C4-2B (cell line): ENCODE results near the gene MECP2.

ENCODE experiments used
- CTCF ChIP-seq: fragments of 450-650 bp; conservative IDR thresholded peaks from 2 replicates; pipeline ENCODE4 v1.5.1; 2017; ENCODE audit warnings: mild to moderate bottlenecking
- ZFX ChIP-seq: fragments of 450-650 bp; IDR thresholded peaks from 2 replicates; pipeline ENCODE4 v1.6.1; 2017

DNA sequence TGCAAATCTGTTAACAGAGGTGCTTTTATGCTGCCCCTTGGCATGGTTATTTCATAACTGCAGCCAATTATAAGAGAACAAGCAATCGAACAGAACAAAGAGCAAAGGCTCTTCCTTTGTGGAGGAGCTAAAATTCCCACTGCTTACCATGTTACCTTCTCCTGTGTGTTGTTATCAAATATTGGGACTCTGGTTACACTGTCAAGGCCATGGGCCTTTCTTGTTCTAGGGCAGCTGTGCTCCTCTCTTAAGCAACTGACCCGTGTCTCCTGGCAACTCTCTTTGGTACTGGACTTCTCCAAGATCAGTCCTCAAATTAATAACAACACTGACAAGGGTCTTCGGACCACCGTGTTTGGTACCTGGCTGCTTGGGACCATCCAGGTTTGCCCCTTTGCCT lies 34.4 kb upstream of the MECP2 start:
- no peak for TF ChIP-seq CTCF
- no peak for TF ChIP-seq ZFX
